OCI-LY7 (cell line): ENCODE measurements around the gene PPP3CB. TPM values are rescaled to one million over a fixed set of nuclear protein-coding genes. Genes with fewer than 3 reads are reported as not detected.

ENCODE experiments used
- BruUV-seq: library from RNA; stranded (reverse); fragments of 400-500 nt; replicated peaks from 2 replicates; lab custom pipeline; 2021; lab: Mats Ljungman, UMichigan
- CTCF ChIA-PET: fragments of 300-600 bp; sonication (Branson Sonifier 250); formaldehyde crosslinking; loops from one replicate; lab custom pipeline; 2022; ENCODE audit warnings: antibody characterized with exemption; ENCODE audit not compliant: unreplicated experiment; lab: Charles Lee
- POLR2A ChIA-PET: fragments of 300-600 bp; sonication (Branson Sonifier 250); formaldehyde crosslinking; loops from one replicate; lab custom pipeline; 2022; ENCODE audit warnings: antibody characterized with exemption; lab: Charles Lee
- DNase-seq: peaks from one replicate; pipeline ENCODE4 v3.0.0-alpha.2; 2015; ENCODE audit warnings: low spot score
- H2AFZ ChIP-seq: fragments of 200-600 bp; sonication (generic), shearing (Covaris generic); 2 replicates; pipeline ENCODE4 v1.6.1; 2014; ENCODE audit warnings: mild to moderate bottlenecking, antibody characterized with exemption, low read length, moderate library complexity
- H3K27ac ChIP-seq: fragments of 200-600 bp; sonication (generic); 2 replicates; pipeline ENCODE4 v1.5.1; 2014; ENCODE audit warnings: mixed run types, low read depth, mild to moderate bottlenecking, moderate library complexity, low read length, inconsistent platforms; ENCODE audit not compliant: poor library complexity, severe bottlenecking
- H3K36me3 ChIP-seq: fragments of 200-600 bp; sonication (generic); 2 replicates; pipeline ENCODE4 v1.6.1; 2014; ENCODE audit warnings: mild to moderate bottlenecking, antibody characterized with exemption, low read length, moderate library complexity, mixed read lengths; ENCODE audit not compliant: insufficient read depth
- H3K4me1 ChIP-seq: fragments of 200-600 bp; sonication (generic); 2 replicates; pipeline ENCODE4 v1.5.1; 2014; ENCODE audit warnings: mild to moderate bottlenecking, low read length; ENCODE audit not compliant: insufficient read depth, poor library complexity, severe bottlenecking
- H3K4me2 ChIP-seq: fragments of 200-600 bp; sonication (generic); 2 replicates; pipeline ENCODE4 v1.6.1; 2014; ENCODE audit warnings: mild to moderate bottlenecking, low read length
- H3K4me3 ChIP-seq: fragments of 200-600 bp; sonication (generic); 2 replicates; pipeline ENCODE4 v1.5.1; 2014; ENCODE audit warnings: mild to moderate bottlenecking, low read depth, low read length; ENCODE audit not compliant: poor library complexity, severe bottlenecking
- H3K79me2 ChIP-seq: fragments of 200-600 bp; sonication (generic); 2 replicates; pipeline ENCODE4 v1.6.1; 2016; ENCODE audit warnings: low read depth, mild to moderate bottlenecking, low read length, moderate library complexity, mixed read lengths; ENCODE audit not compliant: insufficient read depth
- H3K9me2 ChIP-seq: fragments of 200-600 bp; sonication (generic); 2 replicates; pipeline ENCODE4 v1.6.1; 2016; ENCODE audit warnings: mild to moderate bottlenecking, low read length, mixed read lengths; ENCODE audit not compliant: insufficient read depth
- H3K9me3 ChIP-seq: fragments of 200-600 bp; sonication (generic); 2 replicates; pipeline ENCODE4 v1.6.1; 2014; ENCODE audit warnings: mild to moderate bottlenecking, mixed run types, low read length, mixed read lengths
- H4K20me1 ChIP-seq: fragments of 200-600 bp; sonication (generic); 2 replicates; pipeline ENCODE4 v1.6.1; 2014; ENCODE audit warnings: mild to moderate bottlenecking, antibody characterized with exemption, low read length, moderate library complexity, mixed read lengths; ENCODE audit not compliant: insufficient read depth
- CTCF ChIP-seq: fragments of 200-600 bp; sonication (generic); conservative IDR thresholded peaks from 2 replicates; pipeline ENCODE4 v1.5.1; 2014; ENCODE audit warnings: mild to moderate bottlenecking, antibody characterized with exemption, low read length, moderate library complexity, mixed read lengths
- EZH2phosphoT487 ChIP-seq: fragments of 200-600 bp; sonication (generic); IDR thresholded peaks from 2 replicates; pipeline ENCODE4 v1.6.1; 2018; ENCODE audit warnings: low read depth, borderline replicate concordance, mild to moderate bottlenecking, mixed run types, antibody characterized with exemption, low read length, moderate library complexity, mixed read lengths
- intact Hi-C: fragments of 100-400 bp; cut with micrococcal nuclease; formaldehyde crosslinking; loops from one replicate; pipeline ENCODE4 v1.10.0; 2022; ENCODE audit not compliant: unreplicated experiment
- total RNA-seq, 2 experiments: library from RNA; depleted of rRNA in 1 of 2; stranded (reverse); fragments of >200 nt in 1 of 2; shearing (Covaris generic) in 1 of 2; gene quantifications; 2 replicates each; pipeline ENCODE4 v1.2.3, GENCODE V29; 2014 to 2022

The PPP3CB gene
- total RNA-seq, 2 experiments from 2014 or later: 18.6 to 43.1 TPM

GRCh38 chr10:73405556-73405955 is 90.3 kb downstream of the PPP3CB start:
- peak; percentile 5 for DNase-seq
- Histone ChIP-seq H2AFZ (no peak overlapping the region), H3K79me2 (peaks cover 89% of the 10 kb centered on the region), H3K36me3 (peaks cover 24% of the 10 kb centered on the region), H3K4me2 (peak overlapping the region; percentile 16; the same call in 1 of the 2 replicates), H3K4me3 (no peak overlapping the region), H3K9me3 (0 out of 2 replicates have a peak, but pooled peaks cover 5% of the 10 kb centered on the region), H3K9me2 (no peaks in the 10 kb centered on the region), H4K20me1 (0 out of 2 replicates have a peak, but pooled peaks cover 7% of the 10 kb centered on the region), H3K4me1 (peaks cover 12% of the 10 kb centered on the region), H3K27ac (no peak overlapping the region)
- TF ChIP-seq EZH2phosphoT487 (no peak), CTCF (no peak)
- BruUV-seq: no TSS peak
- intact Hi-C loops: no loop called here
- POLR2A ChIA-PET: no interaction called here
- CTCF ChIA-PET: no interaction called here

DNA sequence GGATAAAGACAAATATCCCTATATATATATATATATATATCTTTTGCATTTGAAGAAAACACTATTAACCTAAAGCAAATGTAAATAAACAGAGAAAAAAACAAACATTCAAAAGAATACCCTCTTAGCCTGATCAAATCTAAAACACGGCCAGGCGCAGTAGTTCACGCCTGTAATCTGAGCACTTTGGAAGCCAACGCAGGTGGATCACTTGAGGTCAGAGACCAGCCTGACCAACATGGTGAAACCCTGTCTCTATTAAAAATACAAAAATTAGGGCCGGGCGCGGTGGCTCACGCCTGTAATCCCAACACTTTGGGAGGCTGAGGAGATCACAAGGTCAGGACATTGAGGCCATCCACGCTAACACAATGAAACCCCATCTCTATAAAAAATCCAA is 91.1 kb downstream of the PPP3CB start:
- no peak for DNase-seq
- H3K36me3 ChIP-seq: peaks cover 24% of the 10 kb centered on the region
- no peak overlapping the region for H3K4me3 ChIP-seq
- no peak overlapping the region for H3K27ac ChIP-seq
- no TSS peak for BruUV-seq
- 0 out of 2 replicates have a peak, but pooled peaks cover 7% of the 10 kb centered on the region for H4K20me1 ChIP-seq
- peaks cover 83% of the 10 kb centered on the region for H3K79me2 ChIP-seq
- POLR2A ChIA-PET: no interaction called here
- H3K4me2 ChIP-seq: no peak overlapping the region
- intact Hi-C loops: no loop called here
- TF ChIP-seq CTCF (no peak), EZH2phosphoT487 (no peak)
- H3K4me1 ChIP-seq: peaks cover 12% of the 10 kb centered on the region
- CTCF ChIA-PET: no interaction called here
- H2AFZ ChIP-seq: no peak overlapping the region
- no peaks in the 10 kb centered on the region for H3K9me2 ChIP-seq
- 0 out of 2 replicates have a peak, but pooled peaks cover 5% of the 10 kb centered on the region for H3K9me3 ChIP-seq

- CTCF ChIA-PET: no interaction called here
Measured at GRCh38 chr10:73401636-73402035, 94.2 kb downstream of the PPP3CB start.

More at GRCh38 chr10:73401636-73402035, 94.2 kb downstream of the PPP3CB start:
- Histone ChIP-seq H3K9me3 (0 out of 2 replicates have a peak, but pooled peaks cover 5% of the 10 kb centered on the region), H3K27ac (no peak overlapping the region), H4K20me1 (no peaks in the 10 kb centered on the region), H3K4me1 (peaks cover 18% of the 10 kb centered on the region), H3K4me2 (no peak overlapping the region), H3K9me2 (no peaks in the 10 kb centered on the region), H3K79me2 (peaks cover 53% of the 10 kb centered on the region), H3K36me3 (peaks cover 32% of the 10 kb centered on the region), H3K4me3 (no peak overlapping the region), H2AFZ (no peak overlapping the region)
- no TSS peak for BruUV-seq
- DNase-seq: no peak
- POLR2A ChIA-PET: interaction anchor here (0.6 to 1.0 kb wide), 4 partner anchors 10 to 1658 kb away, joined by 3 read pairs; no protein-coding TSS in a partner anchor
- intact Hi-C loops: no loop called here
- TF ChIP-seq EZH2phosphoT487 (no peak), CTCF (no peak)
